GM18508 (cell line): ENCODE measurements around the gene PPM1M.

Source experiments
- ATAC-seq: cut with Tn5 transposase; IDR thresholded peaks from one replicate; pipeline ENCODE4 v1.9.1; 2021; ENCODE audit warnings: moderate number of reproducible peaks; ENCODE audit not compliant: insufficient read depth, unreplicated experiment

Gene PPM1M

DNA sequence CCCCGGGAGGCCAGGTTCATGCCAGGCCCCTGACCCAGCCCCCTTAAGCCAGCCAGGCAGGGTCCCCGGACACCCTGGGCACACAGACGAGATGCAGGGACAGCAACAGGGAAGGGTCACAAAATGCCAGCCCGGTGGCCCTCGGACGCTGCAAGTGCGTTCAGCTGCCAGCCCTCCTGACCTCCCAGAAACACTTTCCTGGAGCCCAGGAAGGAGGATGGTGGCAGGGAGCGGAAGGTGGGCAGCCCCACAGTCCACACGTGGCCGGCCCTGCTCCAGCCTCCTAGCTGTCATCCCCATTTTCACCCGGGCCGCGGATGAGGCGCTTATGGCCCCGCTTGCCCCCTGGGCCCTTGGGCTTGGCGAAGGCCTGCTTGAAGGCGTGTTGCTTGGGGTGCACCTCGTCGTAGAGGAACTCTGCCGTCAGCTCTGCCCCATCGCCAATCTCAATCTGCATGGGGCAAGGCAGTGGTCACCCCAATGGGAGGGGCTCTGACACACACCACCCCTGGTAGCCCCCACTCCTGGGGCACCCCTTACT lies 16.7 kb upstream of the PPM1M start:
- ATAC-seq, result no peak

DNA sequence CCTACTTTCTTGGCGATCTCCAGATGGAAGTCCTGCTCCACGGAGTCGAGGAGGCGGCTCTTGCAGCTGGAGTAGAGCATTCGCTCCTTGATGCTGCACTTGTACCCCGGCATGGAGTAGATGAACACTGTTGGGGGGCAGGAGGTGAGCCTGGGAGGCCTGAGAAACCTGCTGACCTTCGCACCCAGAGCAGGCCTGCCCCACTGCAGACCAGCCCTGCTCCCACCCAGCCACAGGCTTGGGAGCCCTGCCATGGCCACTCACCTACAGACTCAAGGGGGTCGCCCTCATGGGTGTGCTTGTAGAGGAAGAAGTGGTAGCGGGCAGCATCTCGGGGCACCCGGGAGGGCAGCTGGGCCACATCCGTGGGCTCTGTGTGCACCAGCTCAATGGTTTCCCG lies 15.9 kb upstream of the PPM1M start:
- no peak for ATAC-seq

- ATAC-seq, result no peak
These were observed 15.1 kb upstream of the PPM1M start for GRCh38 chr3:52230461-52230860.

- no peak for ATAC-seq
These were observed 14.6 kb upstream of the PPM1M start for GRCh38 chr3:52230889-52231499.

DNA sequence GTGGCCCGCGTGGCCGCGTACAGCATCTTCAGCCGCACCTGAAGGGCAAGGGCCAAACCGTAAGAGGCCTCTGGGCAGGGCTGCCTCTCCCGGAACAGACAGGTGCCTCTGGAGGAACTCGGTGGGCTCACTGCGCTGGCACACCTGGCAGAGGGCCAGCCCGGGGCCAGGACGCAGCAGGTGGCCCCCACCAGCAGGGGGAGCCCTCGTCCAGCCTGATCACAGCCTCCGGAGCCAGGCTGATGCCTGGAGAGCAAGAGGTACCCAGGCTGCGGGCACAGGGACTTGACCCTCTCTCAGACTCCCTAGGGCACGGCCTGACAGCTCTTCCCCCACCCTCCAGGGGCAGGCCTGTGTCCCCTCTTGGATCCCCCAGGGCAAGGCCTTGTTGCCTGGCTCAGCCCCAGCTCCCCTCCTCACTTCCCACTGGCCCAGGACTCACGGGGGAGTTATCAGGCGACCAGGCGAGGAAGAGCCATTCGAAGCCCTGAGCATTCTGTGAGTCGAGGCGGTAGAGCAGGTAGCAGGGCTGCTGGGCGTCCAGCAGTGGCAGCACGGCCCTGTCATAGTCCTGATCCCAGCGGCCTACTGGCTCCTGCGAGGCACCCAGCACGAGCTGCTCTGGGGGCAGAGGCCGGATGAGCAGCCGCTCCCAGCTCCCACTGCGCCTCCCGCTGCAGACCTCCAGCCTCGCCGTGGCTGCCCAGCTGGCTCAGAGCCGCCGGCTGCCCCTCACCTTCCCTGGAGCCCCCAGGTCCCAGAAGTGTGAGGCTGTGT lies 13.9 kb upstream of the PPM1M start:
- ATAC-seq, result no peak

DNA sequence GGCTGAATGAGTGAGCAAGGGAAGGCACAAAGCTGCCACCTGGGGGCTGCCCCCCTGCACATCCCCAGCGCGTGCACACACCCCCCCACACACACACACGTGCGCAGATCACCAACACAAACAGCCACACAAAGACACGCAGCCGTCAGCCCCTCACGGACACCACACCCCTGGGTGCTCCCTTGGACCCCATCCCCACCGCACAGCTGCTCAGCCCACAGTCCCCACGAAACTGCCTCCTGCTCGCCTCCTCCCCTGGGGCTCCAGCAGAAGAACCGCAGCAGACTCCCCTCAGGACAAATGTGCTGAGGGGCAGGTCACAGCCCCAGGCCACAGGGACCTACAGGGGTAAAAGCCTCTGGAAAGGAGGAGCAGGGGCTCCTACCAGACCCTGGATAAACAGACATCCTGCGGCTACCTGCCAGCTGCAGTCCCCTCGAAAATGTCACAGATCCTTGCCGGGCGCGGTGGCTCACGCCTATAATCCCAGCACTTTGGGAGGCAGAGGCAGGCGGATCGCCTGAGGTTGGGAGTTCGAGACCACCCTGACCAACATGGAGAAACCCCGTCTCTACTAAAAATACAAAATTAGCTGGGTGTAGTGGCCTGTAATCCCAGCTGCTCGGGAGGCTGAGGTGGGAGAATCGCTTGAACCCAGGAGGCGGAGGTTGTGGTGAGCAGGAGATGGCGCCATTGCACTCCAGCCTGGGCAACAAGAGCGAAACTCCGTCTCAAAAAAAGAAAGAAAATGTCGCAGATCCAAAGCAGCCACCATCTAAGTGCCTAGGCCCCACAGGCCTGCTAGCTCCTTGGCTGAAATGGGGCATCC lies 13.1 kb upstream of the PPM1M start:
- ATAC-seq, result no peak

GRCh38 chr3:52233108-52233591 lies 12.4 kb upstream of the PPM1M start:
- no peak for ATAC-seq

GRCh38 chr3:52233968-52234367 lies 11.6 kb upstream of the PPM1M start:
- ATAC-seq, result no peak

DNA sequence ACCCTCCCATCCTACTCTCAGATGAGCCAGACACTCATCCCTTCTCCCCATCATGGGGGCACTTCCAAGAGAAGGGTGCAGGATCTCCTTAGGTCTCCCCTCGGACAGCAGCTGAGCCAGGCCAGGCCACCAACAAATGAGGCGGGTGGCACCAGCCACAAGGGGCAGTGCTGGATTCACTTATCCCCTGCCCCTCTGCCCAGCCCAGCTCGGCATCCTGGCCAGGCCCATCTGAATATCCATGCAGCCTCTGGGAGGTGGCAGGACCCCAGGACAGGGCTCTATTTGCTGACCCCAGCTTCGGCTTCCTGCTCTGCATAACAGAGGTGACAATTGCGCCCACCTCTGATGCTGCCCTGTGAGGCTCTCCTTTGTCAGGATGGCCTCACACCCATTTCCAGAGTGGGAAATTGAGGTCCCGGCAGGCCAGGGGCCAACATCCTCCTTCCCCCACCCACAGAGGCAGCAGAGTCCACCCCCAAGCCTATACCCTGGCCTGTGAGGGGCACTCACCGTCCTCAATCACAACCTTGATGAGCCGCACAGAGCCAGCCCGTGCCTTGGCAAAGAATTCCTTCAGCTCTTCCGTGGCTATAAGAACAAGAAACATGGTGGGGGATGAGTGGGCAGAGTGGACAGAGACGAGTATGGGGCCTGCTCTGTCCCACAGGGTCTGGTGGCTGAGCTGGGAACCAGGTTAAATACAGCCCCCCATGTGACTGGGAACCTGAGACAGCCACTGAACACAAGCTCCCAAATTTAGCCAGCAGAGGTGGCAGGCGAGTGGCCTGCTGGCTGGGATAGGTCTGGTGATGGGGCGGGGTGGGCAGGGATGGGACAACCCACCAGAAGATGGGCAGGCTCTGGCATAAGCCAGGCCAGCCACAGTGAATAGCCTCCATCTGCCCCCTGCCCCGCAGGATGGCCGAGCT lies 10.8 kb upstream of the PPM1M start:
- no peak for ATAC-seq

- no peak for ATAC-seq
These were observed 9.1 kb upstream of the PPM1M start for GRCh38 chr3:52236424-52236886.

- no peak for ATAC-seq
These were observed 8.4 kb upstream of the PPM1M start for GRCh38 chr3:52237006-52237656.

- ATAC-seq, result no peak
These were observed 7.8 kb upstream of the PPM1M start for GRCh38 chr3:52237657-52238172.

- ATAC-seq, result no peak
These were observed 7.3 kb upstream of the PPM1M start for GRCh38 chr3:52238193-52238760.

GRCh38 chr3:52238761-52239701 lies 6.5 kb upstream of the PPM1M start, which contains the start of gene TWF2:
Gene TWF2 (minus strand): TSS chr3:52239158. CDS start chr3:52239016, 142 bp downstream.
- peak; percentile 35 for ATAC-seq

DNA sequence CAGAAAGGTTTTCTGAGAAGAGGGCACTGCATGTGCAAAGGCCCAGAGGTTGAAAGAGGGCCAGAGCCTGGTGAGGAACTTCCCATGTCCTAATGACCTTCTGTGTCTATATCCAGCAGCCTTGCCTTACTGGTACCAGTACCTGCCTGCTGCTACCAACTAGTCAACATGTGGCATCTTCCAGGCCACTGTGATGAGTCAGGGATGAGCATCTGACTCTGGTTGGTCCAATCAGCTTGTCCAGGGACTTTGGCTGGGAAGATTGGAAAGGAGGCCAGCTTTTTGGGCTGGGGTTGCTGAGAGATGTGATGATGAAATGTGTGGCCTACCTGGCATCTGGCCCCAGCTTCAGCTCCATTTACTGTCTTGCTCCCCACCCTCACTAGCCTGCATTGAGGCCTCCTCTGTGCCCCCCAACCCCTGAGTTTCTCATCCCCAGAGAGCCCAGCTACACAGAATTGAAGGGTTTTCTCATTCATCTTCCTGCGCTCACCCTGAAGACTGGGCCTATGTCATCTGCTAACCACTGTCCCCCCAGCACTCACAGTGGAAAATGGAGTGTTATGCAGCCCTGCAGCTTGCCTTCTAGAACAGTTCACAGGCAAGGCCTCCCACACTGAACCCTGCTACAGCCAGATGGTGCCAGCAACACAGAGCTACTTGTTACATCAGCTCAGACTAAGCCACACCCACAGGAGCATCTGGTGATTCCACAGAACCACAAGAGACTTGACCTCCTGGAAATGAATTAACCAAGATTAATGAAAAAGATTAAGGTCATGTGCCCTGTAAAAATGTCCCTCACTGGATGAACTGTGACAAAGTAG lies 5.3 kb upstream of the PPM1M start:
- no peak for ATAC-seq

DNA sequence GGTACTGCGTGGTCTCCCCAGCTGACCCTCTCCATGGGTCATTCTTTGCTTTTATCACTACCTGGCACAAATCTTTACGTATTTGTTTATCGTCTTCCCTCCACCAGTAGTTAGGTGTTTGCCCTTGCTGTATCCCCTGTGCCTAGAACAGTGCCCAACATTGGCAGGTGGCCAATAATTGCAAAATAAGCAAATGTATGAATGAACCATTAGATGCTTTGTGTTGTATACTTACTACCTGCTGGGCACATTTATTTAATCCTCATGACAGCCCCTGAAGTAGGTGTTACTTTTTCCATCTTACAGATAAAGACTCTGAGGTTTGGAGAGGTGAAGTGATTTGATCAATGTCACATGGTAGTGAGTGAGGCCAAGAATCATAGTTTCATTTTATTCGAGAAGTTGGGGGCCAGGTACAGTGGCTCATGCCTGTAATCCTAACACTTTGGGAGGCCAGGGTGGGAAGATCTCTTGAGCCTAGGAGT lies 4.6 kb upstream of the PPM1M start:
- ATAC-seq, result no peak
